ENCODE measurements around the gene ZNF234. TPM values are rescaled to one million over a fixed set of nuclear protein-coding genes. Genes with fewer than 3 reads are reported as not detected.
"Not testable (repeated sequence)": the region's sequence is repeated elsewhere in the genome, so short reads cannot be mapped to it uniquely, and the experiment has no call there.

The ZNF234 gene
- total RNA-seq, 1 donor from 2014 or later: 20.7 TPM

DNA sequence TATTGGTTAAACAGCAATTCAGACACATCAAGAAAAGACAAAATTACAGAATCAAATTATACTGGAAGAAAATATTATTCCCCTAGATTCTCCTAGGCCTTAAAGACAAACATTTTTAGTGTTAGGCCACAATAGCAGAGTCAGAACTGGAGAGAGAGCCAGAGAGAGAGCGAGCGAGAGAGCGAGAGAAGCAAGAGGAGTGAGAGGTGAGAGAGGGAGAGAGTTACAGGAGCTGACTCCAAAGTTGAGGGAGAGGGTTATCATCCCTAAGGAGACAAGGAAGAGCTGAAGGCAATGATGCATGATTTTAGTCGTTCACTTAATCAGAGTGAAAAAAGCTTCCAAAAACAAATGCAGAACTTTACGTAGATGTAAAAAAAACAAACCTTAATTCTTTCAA is 50.8 kb downstream of the ZNF234 start:
- TF ChIP-seq, protein P1, sequence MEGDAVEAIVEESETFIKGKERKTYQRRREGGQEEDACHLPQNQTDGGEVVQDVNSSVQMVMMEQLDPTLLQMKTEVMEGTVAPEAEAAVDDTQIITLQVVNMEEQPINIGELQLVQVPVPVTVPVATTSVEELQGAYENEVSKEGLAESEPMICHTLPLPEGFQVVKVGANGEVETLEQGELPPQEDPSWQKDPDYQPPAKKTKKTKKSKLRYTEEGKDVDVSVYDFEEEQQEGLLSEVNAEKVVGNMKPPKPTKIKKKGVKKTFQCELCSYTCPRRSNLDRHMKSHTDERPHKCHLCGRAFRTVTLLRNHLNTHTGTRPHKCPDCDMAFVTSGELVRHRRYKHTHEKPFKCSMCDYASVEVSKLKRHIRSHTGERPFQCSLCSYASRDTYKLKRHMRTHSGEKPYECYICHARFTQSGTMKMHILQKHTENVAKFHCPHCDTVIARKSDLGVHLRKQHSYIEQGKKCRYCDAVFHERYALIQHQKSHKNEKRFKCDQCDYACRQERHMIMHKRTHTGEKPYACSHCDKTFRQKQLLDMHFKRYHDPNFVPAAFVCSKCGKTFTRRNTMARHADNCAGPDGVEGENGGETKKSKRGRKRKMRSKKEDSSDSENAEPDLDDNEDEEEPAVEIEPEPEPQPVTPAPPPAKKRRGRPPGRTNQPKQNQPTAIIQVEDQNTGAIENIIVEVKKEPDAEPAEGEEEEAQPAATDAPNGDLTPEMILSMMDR (conservative IDR thresholded peaks at IDR 0.05): no peak
- no peaks in the 10 kb centered on the region for H3K9me3 Mint-ChIP-seq

DNA sequence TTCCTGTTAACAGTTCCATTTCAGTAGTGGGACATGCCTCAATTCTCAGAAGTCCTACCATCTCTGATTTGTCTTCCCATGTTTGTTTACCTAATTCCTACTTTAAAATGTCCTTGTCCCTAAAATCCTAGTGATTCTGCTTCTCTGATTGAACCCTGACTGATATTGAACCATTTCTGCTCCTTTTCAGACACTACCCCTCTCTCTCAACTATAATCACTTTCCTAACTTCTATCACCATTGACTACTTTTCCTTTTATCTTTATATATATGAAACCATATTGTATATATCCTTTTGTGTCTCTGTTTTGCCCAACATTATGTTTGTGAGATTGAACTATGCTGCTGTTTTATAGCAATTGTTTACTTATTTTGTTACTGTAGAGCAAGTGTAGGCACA is 55.4 kb downstream of the ZNF234 start:
- Mint-ChIP-seq H3K27ac (no peak overlapping the region), H3K27me3 (no peaks in the 10 kb centered on the region), H3K4me3 (no peak overlapping the region), H3K36me3 (peaks cover 12% of the 10 kb centered on the region), H3K4me1 (ENCODE audit: unreplicated experiment) (no peaks in the 10 kb centered on the region), H3K9me3 (no peaks in the 10 kb centered on the region)
- no peak for DNase-seq (ENCODE audit: extremely low spot score, unreplicated experiment)
- TF ChIP-seq, protein P1 (conservative IDR thresholded peaks at IDR 0.05): no peak

More for the DNA sequence above, 50.8 kb downstream of the ZNF234 start:
- Mint-ChIP-seq H3K27ac (no peak overlapping the region), H3K4me1 (ENCODE audit: unreplicated experiment) (no peaks in the 10 kb centered on the region), H3K27me3 (no peaks in the 10 kb centered on the region), H3K4me3 (no peak overlapping the region), H3K36me3 (peaks cover 13% of the 10 kb centered on the region)
- no peak for DNase-seq (ENCODE audit: extremely low spot score, unreplicated experiment)

DNA sequence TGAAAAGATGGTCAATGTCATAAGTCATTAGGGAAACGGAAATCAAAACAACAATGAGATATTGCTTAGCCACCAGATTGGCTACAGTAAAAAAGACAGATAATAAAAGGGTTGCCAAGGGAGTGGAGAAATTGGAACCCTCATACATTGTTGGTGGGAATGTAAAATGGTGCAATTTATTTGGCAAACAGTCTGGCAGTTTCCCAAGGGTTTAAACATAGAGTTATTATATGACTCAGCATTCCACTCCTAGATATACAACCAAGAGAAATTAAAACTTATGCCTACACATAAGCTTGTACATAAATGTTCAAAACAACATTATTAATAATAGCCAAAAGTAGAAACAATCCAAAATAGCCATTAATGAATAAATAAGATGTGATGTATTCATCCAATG is 61.1 kb downstream of the ZNF234 start:
- TF ChIP-seq, protein P1 (conservative IDR thresholded peaks at IDR 0.05): no peak
- Mint-ChIP-seq H3K36me3 (peaks cover 4% of the 10 kb centered on the region), H3K27ac (no peak overlapping the region), H3K9me3 (peaks cover 5% of the 10 kb centered on the region), H3K4me1 (ENCODE audit: unreplicated experiment) (peaks cover 5% of the 10 kb centered on the region), H3K27me3 (peaks cover 8% of the 10 kb centered on the region), H3K4me3 (no peak overlapping the region)
- no peak for DNase-seq (ENCODE audit: extremely low spot score, unreplicated experiment)

DNA sequence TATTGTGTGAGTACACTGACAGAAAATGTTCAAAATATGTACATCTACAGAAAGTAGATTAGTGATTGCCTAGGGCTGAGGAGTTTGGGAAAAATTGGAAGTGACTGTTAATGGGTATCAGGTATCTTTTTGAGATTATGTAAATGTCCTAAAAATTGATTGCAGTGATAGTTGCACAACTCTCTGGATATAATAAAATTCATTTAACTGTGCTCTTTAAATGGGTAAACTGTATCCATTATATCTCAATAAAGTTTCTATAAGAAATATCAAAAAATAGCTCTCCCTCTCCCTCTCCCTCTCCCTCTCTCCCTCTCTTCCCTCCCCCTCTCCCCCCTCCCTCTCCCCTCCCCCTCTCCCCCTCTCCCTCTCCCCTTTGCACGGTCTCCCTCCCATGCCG is 61.6 kb downstream of the ZNF234 start:
- H3K9me3 Mint-ChIP-seq: peaks cover 5% of the 10 kb centered on the region
- peaks cover 8% of the 10 kb centered on the region for H3K27me3 Mint-ChIP-seq
- H3K36me3 Mint-ChIP-seq: peaks cover 4% of the 10 kb centered on the region
- H3K27ac Mint-ChIP-seq: no peak overlapping the region
- no peak for DNase-seq (ENCODE audit: extremely low spot score, unreplicated experiment)
- peaks cover 5% of the 10 kb centered on the region for H3K4me1 Mint-ChIP-seq (ENCODE audit: unreplicated experiment)
- TF ChIP-seq, protein P1 (conservative IDR thresholded peaks at IDR 0.05): no peak
- no peak overlapping the region for H3K4me3 Mint-ChIP-seq

DNA sequence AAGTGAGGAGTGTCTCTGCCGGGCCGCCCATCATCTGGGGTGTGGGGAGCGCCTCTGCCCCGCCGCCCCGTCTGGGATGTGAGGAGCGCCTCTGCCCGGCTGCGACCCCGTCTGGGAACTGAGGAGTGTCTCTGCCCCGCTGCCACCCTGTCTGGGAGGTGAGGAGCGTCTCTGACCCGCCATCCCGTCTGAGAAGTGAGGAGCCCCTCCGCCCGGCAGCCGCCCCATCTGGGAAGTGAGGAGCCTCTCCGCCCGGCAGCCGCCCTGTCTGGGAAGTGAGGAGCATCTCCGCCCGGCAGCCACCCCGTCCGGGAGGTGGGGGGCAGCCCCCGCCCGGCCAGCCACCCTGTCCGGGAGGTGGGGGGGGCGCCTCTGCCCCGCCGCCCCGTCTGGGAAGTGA is 62.5 kb downstream of the ZNF234 start:
- H3K36me3 Mint-ChIP-seq; H3K27me3 Mint-ChIP-seq; H3K9me3 Mint-ChIP-seq; H3K4me3 Mint-ChIP-seq; H3K27ac Mint-ChIP-seq; H3K4me1 Mint-ChIP-seq (ENCODE audit: unreplicated experiment); DNase-seq (ENCODE audit: extremely low spot score, unreplicated experiment): not testable (repeated sequence)

DNA sequence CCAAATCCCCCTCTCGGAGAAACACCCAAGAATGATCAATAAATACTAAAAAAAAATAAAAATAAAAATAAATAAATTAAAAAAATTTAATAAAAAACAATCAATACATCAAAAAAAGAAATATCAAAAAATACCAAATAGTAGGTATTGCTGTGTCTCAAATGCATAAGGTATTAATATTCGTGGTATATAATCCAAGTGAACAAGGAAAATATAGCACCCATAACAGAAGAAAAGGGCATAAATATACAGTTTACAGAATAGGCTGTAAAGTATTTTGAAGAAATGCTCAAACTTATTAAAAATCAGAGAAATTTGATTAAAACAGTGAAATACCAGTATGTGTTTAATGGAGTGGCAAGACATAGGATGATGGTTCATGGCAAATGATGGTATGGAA is 63.4 kb downstream of the ZNF234 start:
- no peak overlapping the region for H3K27ac Mint-ChIP-seq
- H3K36me3 Mint-ChIP-seq: peaks cover 4% of the 10 kb centered on the region
- peaks cover 5% of the 10 kb centered on the region for H3K4me1 Mint-ChIP-seq (ENCODE audit: unreplicated experiment)
- no peak for DNase-seq (ENCODE audit: extremely low spot score, unreplicated experiment)
- TF ChIP-seq, protein P1 (conservative IDR thresholded peaks at IDR 0.05): no peak
- peaks cover 8% of the 10 kb centered on the region for H3K27me3 Mint-ChIP-seq
- H3K4me3 Mint-ChIP-seq: no peak overlapping the region
- H3K9me3 Mint-ChIP-seq: peaks cover 5% of the 10 kb centered on the region
